MM.1S (cell line): ENCODE data around the gene COL5A1.

Source experiments
- CTCF ChIP-seq: fragments of 300-600 bp; sonication (generic); IDR thresholded peaks from 2 replicates; pipeline ENCODE4 v1.5.1; 2016; ENCODE audit warnings: antibody characterized with exemption, low read length, mixed read lengths
- EZH2 ChIP-seq: fragments of 300-600 bp; sonication (generic); optimal IDR thresholded peaks from 2 replicates; pipeline ENCODE3; 2017; ENCODE audit warnings: low read depth, mild to moderate bottlenecking, antibody characterized with exemption, low read length, mixed read lengths

GRCh38 chr9:134796882-134797281, 155.3 kb downstream of the COL5A1 start:
- no peak for TF ChIP-seq CTCF
- TF ChIP-seq EZH2: no peak
